OCI-LY3 (cell line): ENCODE measurements around the gene LMCD1.

Experiments
- EZH2phosphoT487 ChIP-seq: fragments of 200-600 bp; shearing (Covaris generic); IDR thresholded peaks from 2 replicates; pipeline ENCODE4 v1.6.1; 2018; ENCODE audit warnings: antibody characterized with exemption, mixed run types, low read depth
- TF ChIP-seq, protein P1 (sequence below): fragments of 200-600, 300-600 bp; sonication (generic); IDR thresholded peaks from 2 replicates; pipeline ENCODE4 v1.5.1; 2014; ENCODE audit warnings: antibody characterized with exemption, low read length, low read depth

DNA sequence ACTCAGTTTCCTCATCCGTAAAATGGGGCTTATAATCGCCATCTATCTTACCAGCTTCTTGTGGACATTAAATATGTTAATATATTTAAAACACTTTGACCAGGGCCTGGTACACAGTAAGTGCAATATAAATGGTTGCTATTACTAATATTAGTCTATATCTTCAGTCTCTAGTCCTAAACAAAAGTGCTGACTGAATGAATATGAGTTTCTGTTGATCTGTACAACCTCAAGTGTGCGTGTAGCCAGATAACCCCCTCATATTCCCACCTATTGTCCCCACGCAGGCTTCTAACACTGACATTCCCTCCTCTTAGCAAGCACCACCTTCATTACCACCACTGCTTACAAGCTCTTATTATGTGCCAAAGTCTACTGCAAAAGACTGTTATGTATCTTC lies 27.6 kb upstream of the LMCD1 start:
- TF ChIP-seq, protein P1, sequence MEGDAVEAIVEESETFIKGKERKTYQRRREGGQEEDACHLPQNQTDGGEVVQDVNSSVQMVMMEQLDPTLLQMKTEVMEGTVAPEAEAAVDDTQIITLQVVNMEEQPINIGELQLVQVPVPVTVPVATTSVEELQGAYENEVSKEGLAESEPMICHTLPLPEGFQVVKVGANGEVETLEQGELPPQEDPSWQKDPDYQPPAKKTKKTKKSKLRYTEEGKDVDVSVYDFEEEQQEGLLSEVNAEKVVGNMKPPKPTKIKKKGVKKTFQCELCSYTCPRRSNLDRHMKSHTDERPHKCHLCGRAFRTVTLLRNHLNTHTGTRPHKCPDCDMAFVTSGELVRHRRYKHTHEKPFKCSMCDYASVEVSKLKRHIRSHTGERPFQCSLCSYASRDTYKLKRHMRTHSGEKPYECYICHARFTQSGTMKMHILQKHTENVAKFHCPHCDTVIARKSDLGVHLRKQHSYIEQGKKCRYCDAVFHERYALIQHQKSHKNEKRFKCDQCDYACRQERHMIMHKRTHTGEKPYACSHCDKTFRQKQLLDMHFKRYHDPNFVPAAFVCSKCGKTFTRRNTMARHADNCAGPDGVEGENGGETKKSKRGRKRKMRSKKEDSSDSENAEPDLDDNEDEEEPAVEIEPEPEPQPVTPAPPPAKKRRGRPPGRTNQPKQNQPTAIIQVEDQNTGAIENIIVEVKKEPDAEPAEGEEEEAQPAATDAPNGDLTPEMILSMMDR: no peak
- no peak for TF ChIP-seq EZH2phosphoT487
